Measurements from ENCODE around the gene CMBL.

CMBL gene

DNA sequence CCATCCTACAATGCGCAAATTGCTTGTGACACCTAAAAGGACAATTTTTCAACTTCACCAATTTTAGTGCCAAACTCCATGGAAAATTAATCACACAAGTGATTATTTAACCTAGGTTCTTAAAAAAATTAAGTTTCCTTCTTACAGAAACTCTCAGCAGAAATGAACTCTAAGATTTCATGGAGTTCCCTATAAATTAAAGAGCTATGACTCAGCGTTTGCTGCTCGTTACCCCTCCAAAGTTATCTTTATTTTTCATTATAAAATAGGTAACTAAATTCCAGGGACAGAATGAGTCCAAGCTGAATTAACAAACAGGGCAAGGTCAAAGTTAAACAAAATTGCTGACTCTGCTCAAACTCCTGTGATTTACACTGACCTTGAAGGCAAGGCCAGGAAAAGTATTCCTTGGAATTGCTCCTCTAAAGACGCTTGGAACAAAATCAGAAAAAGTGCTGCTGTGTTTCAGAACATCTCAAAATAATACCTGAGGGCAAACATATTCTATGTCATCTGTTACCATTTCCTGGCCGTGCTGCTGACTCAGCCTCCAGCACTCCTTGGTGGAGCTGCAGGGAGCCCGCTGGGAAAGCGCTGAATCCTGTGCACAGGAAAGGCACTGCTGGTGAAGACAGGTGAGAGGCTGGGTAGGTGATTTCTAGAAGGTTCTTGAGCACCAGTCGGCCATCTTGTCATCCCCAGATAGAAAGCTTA lies 2.5 kb upstream of the CMBL start:
- DNase-seq (ENCODE audit: low spot score) = no peak

DNA sequence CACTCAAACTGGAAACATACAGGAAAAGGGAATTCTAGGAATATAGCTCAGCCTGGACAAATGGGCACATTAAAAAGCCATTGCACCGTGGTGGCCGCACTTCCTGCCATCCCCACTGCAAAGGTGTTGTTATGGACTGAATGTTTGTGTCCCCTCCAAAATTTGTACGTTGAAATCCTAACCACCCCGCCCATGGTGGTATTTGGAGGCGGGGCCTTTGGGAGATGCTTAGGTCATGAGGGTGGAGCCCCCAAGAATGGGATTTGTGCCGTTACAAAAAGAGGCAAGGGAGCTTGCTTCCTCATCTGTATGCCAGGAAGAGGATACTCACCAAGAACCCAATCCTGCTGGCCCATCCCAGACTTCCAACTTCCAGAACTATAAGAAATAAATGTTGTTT lies 1.1 kb upstream of the CMBL start:
- DNase-seq (ENCODE audit: low spot score) = no peak

- DNase-seq (ENCODE audit: low spot score) = no peak
Observed at GRCh38 chr5:10306806-10307205, 896 bp downstream of the CMBL start.

GRCh38 chr5:10306114-10306513 lies 1.6 kb downstream of the CMBL start:
- DNase-seq (ENCODE audit: low spot score) = no peak

- no peak for DNase-seq (ENCODE audit: low spot score)
Observed at GRCh38 chr5:10304932-10305331, 2.8 kb downstream of the CMBL start.

- no peak for DNase-seq (ENCODE audit: low spot score)
Observed at GRCh38 chr5:10303699-10304170, 4.0 kb downstream of the CMBL start.

DNA sequence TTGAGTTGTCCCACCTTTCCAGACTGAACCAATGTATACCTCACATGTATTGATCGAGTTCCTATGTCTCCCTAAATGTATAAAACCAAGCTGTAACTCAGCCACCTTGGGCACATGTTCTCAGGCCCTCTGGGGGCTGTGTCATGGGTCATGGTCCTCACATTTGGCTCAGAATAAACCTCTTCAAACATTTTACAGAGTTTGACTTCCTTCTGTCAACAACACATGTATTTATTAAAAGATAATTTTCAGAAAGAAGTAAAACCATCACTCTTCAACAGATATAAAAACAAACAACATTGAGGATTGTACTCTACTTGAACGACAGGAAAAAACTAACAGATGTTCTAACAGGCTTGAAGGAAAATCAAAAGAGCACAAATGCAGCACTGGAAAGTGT lies 4.5 kb downstream of the CMBL start:
- DNase-seq (ENCODE audit: low spot score) = no peak

DNA sequence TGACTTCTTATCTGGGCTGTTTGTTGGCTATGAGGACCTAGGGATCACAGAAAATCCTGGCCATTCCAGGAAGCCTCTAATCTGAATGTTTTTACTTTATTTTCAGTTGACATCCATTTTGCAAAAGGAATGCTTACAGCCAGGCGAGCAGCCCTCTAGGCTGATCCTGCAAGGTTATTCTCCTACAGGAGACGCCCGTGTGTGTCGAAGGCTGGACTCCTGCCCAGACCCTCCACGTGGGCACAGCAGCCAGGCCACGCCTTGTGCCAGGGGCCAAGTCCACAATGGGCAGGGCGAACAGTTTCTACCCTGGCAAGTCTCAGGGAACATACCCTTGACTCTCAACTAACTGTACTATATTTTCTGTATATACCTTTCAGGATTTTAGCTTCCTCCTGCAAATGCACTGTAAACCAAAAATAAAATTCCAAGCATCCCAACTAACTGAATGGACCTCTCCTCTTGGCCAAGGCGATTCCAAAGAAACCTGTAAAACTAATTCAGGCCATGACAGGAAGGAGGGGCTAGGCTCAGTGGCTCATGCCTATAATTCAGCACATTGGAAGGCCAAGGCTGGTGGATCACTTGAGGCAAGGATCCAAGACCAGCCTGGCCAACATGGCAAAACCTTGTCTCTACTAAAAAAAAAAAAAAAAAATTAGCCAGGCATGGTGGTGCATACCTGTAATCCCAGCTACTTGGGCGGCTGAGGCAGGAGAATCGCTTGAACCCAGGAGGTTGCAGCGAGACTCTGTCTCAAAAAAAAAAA lies 5.7 kb downstream of the CMBL start:
- no peak for DNase-seq (ENCODE audit: low spot score)

DNA sequence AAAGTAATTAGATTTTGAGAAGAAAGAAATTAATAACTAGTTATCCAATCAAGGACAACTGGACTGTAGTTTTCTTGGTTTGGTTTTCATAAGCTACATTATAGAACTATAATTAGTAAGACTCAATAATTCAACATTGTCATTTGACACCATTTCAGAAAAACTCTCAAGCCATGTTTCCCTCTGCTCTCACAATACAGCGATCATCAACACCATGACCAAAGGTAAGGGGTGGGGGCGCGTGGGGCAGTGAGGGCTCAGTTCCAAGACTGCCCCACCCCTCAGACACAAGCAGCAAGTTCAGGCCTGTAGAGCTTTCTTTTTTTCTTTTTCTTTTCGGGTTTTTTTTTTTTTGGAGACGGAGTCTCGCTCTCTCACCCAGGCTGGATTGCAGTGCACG lies 6.4 kb downstream of the CMBL start:
- no peak for DNase-seq (ENCODE audit: low spot score)

DNA sequence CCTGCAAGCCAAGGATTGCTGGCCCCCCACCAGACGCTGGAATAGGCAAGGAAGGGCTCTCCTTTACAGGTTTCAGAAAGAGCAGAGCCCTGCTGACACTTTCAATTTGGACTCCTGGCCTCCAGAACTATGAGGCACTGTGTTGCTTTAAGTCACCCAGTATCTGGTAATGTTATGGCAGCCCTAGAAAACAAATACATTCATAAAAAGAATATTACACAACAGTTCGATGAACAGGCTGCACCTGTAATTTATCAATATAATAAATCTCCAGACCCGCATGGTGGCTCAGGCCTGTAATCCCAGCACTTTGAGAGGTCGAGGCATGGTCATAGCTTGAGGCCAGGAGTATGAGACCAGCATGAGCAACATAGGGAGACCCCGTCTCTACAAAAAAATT lies 7.5 kb downstream of the CMBL start:
- no peak for DNase-seq (ENCODE audit: low spot score)

DNA sequence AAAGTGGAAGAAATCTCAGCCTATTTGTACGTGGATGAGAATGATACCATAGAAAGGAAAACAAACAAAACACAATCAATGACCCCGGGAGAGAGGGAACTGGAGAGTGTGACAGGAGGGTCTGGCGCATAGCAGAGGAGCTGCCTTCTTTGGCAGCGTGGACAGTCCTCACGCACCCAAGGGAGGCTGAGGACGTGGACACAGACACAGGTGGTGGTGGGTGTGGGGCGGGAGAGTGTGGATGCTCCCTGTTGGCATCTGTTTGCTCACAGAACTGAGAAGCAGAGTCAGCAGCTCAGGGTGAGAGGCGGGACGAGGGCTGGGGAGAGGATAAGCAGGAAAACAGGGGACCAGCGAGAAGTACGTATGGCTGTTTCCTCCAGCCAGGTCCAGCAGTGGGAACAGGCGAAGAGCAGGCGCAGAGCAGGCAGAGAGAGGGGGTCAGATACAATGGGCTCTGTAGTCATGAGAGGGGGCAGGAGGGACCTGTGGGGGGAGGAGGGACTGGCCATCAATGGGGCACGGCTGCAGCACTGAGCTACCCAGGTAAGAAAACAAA lies 10.0 kb downstream of the CMBL start:
- no peak for DNase-seq (ENCODE audit: low spot score)

GRCh38 chr5:10295619-10296326 lies 11.9 kb downstream of the CMBL start:
- no peak for DNase-seq (ENCODE audit: low spot score)

DNA sequence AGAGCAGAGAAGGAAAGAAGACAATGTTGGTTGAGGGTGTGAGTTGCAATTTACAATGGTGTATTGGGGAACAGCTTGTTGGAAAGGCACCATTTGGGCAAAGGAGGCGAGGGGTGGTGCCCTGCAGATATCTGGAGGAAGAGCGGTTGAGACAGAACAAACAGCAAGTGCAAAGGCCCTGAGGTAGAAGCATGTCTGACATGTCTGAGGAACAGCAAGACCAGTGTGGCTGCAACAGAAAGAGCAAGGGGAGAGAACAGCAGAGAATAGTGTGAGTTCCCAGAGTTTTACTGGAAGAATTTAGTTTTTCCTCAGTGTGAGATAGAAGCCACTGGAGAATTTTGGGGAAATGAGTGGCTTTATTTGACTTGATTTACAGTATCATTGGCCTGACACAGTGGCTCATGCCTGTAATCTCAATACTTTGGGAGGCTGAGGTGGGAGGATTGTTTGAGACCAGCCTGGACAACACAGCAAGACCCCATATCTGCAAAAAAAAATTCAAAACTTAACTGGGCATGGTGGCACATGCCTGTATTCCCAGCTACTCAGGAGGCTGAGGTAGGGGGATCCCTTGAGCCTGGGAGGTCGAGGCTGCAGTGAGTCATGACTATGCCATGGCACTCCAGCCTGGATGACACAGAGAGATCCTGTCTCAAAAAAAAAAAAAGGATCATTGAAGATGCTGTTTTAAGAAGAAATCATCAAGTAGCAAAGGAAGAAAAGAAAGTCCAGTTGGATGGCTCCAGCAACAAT lies 13.6 kb downstream of the CMBL start:
- DNase-seq (ENCODE audit: low spot score) = no peak

GRCh38 chr5:10291692-10292339 lies 15.9 kb downstream of the CMBL start:
- no peak for DNase-seq (ENCODE audit: low spot score)

- DNase-seq (ENCODE audit: low spot score) = no peak
Observed at GRCh38 chr5:10290438-10290837, 17.3 kb downstream of the CMBL start.

DNA sequence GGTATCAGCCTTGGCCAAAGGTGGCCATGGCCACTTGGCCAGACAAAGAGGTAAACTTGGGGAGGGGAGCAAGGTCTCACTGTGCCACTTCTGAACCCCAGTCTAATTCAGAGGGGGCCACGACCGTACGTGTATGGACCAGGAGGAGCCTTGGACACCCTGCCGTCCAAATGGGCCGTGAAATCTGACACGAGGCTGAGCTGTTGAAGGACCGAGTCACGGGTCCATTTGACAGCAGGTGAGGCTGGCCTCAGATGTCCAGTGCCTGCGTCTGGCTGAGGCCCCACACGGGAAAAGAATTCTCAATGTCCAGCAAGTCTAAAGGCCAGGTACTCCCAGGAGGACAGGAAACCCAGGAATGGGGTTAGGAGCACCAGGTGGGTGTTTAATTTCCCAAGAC lies 17.7 kb downstream of the CMBL start:
- no peak for DNase-seq (ENCODE audit: low spot score)

DNA sequence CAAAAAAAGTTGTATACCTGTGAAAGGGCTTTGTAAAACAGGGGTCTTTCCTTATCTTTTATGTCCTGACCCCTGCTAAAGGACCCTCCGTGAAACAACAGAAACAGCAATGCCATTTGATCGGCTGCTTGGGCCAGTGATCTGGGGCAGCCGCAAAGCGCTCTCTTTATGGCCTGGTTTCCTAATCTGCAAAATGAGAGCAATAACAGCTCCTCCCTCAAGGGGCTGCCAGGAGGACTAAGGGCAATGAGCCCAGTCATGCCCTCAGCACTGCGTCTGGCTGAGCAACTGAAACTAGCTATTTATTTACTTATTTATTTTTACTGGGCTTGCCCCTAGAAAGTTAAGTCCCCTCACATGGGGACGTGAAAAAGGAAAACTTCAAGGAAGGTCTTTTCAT lies 18.3 kb downstream of the CMBL start:
- no peak for DNase-seq (ENCODE audit: low spot score)

- peak; percentile 72 for DNase-seq (ENCODE audit: low spot score)
Observed at GRCh38 chr5:10288592-10289219, 19.0 kb downstream of the CMBL start.

DNA sequence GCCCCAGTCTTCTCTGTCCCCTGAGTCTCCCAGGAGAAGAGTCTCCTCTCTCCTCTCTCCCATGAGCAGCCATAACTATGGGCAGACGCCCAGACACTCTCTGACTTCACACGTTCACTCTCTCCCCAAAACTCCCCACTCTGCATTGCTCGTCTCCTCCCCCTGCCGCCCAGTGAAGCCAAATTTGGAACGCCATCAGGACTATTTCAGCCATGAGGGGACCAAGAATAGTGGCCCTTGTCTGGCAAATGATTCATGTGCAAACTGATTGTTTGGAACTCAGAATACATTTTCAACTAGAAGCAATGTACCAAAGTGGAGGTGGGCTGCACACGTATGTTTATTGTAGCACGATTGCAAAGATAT lies 20.9 kb downstream of the CMBL start:
- no peak for DNase-seq (ENCODE audit: low spot score)

GRCh38 chr5:10286162-10286861 lies 21.4 kb downstream of the CMBL start:
- peak; percentile 79 for DNase-seq (ENCODE audit: low spot score)

Measured in left forelimb (tissue), 1 donor.